ENCODE data around the gene PTPRF.

The PTPRF gene

GRCh38 chr1:43577655-43578542 is 47.2 kb downstream of the PTPRF start:
- no peak for DNase-seq (ENCODE audit: low read depth in 2 of 2)

GRCh38 chr1:43580039-43580438 is 49.4 kb downstream of the PTPRF start:
- DNase-seq (ENCODE audit: low read depth in 2 of 2) = no peak

GRCh38 chr1:43582162-43582566 is 51.5 kb downstream of the PTPRF start:
- no peak for DNase-seq (ENCODE audit: low read depth in 2 of 2)

DNA sequence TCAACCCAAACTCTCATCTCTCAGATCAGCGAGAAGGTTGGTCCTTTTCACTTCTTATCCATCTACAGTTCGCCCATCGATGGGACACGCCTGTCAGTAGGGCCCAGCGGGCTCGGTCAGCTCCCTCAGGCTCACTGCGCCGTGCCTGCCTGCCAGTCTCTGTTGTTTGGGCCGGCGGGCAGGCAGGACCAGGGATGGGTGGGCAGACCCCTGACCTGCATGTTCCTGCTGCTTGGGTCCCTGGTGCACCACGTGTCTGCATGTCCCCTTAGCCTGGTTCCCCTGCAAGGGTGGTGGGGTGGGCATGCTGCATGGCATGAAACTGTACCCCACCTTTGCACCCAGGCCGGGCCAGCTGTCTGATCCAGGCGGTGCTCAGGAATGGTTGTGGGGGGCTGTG is 52.4 kb downstream of the PTPRF start:
- DNase-seq (ENCODE audit: low read depth in 2 of 2) = no peak

DNA sequence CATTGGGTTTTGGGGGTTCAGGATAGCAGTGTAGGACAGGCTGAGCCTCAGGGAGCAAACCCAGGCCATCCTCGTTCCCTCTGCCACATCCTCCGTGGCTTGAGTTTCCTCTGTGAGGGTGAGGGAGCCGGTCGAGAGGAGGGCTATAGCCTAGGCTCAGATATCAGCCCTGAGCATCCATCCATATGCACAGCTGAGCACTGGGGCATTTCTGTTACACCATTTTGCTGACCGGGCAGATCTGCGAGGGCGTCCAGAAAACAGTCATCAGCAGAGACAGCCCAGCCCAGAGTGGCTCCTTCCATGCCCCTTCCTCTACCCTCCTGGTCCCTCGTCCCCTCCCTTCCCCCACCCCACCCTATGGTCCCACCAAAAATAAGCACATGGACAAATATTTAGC is 53.5 kb downstream of the PTPRF start:
- DNase-seq (ENCODE audit: low read depth in 2 of 2) = no peak

- no peak for DNase-seq (ENCODE audit: low read depth in 2 of 2)
These were observed 54.9 kb downstream of the PTPRF start for GRCh38 chr1:43585557-43585956.

- DNase-seq (ENCODE audit: low read depth in 2 of 2) = no peak
These were observed 55.6 kb downstream of the PTPRF start for GRCh38 chr1:43586136-43586731.

- DNase-seq (ENCODE audit: low read depth in 2 of 2) = no peak
These were observed 56.3 kb downstream of the PTPRF start for GRCh38 chr1:43587001-43587400.

DNA sequence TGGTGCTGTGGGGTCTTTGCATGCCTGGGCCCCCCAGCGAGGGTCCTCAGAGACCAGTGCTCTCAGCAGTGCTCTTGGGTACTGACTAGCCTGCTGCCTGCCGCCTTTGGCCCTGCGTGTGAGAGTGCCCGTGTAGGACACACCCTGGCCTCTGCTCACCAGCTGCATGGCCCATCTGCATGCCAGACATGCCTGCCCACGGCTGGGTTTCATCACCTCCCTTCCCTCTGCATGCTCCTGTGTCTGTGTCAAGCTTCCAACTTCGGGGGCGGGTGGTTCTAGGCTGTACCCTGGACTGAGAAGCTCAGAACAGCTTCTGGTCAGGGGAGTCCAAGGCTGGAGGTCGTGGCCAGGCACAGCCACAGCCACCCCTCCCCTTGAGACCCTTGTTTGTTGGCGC is 56.9 kb downstream of the PTPRF start:
- no peak for DNase-seq (ENCODE audit: low read depth in 2 of 2)

DNA sequence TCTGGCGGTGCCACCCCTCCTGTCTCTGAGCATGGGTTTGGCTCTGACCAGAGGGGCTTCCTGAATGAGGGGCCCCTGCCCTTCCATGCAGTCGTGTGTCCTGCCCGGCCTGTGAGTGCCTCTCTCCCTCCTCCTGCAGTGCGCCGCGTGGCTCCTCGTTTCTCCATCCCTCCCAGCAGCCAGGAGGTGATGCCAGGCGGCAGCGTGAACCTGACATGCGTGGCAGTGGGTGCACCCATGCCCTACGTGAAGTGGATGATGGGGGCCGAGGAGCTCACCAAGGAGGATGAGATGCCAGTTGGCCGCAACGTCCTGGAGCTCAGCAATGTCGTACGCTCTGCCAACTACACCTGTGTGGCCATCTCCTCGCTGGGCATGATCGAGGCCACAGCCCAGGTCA is 57.9 kb downstream of the PTPRF start:
- DNase-seq (ENCODE audit: low read depth in 2 of 2) = no peak

- no peak for DNase-seq (ENCODE audit: low read depth in 2 of 2)
These were observed 59.8 kb downstream of the PTPRF start for GRCh38 chr1:43590388-43590925.

DNA sequence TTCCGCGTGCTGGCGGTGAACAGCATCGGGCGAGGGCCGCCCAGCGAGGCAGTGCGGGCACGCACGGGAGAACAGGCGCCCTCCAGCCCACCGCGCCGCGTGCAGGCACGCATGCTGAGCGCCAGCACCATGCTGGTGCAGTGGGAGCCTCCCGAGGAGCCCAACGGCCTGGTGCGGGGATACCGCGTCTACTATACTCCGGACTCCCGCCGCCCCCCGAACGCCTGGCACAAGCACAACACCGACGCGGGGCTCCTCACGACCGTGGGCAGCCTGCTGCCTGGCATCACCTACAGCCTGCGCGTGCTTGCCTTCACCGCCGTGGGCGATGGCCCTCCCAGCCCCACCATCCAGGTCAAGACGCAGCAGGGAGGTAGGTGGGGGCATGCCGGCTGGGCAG is 60.5 kb downstream of the PTPRF start:
- DNase-seq (ENCODE audit: low read depth in 2 of 2) = no peak

DNA sequence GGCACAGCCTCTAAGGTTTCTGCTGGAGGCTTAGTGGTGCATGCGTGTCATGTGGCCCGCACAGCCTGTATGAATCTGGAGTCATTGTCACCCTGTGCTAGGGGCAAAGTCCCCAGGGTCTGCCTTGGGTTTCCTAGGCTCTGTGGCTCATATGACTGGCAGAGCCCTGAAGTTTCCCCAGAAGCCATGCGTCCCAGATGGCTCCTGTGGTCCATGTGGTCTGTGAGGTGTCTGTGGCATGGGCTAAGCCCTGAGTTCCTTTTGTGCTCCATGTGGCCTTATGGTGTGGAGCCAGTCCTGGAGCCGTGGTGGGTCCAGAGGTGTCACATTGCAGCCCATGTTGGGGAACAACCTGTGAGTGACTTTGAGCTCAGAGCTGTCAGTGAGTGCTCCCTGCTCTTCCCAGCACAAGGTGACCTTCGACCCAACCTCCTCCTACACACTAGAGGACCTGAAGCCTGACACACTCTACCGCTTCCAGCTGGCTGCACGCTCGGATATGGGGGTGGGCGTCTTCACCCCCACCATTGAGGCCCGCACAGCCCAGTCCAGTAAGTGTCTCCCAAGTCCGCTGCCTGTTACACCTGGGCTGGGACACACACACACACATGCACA is 61.5 kb downstream of the PTPRF start:
- no peak for DNase-seq (ENCODE audit: low read depth in 2 of 2)

DNA sequence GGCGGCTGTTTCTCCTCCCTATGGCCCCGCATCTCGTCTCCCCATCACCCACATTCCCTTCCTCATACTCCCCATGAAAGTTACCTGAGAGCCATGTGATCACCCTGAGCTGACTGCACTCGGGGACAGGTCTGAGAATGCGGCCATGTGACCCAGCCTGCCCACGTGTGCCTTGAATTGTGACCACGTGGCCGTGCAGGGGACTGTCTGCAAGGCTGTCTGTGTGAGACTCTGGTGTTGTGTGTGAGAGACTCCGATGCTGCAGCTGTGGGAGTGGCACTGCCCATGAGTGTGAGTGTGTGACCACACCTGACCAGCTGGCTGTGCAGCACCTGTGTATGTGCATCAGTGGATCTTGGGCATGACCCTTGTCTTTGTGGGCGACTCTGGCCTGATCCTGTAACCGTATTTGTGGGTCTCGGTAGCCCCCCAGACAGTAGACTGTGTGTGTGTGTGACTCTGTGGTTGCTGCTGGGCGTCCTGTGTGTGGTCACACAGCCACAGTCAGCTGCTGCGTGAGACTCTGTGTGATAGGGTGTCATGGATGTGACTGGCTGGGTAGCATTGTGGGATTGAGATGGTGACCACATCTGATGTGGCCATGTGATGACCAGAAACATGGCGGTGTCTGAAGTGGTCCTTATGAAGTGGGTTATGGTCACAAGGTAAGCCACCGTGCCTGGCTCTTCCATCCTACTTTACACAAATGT is 62.4 kb downstream of the PTPRF start:
- DNase-seq (ENCODE audit: low read depth in 2 of 2) = no peak

DNA sequence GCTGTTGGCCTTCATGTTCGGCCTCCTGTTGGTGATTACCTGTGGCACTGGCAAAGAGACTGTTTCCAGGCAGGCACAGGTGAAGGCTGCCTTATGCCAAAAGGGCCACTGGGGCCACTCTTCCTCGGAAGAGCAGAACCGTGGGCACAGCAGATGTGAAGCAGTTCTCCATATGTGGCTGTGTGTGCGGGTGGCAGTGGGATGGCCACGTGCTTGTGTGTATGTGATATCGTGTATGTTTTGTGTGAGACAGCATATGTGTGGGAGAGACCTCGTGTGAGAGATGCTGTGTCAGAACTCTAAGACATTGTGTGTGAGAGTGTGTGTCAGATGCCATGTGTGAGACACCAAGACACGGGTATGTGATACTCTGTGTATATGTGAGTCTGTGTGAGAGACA is 65.9 kb downstream of the PTPRF start:
- no peak for DNase-seq (ENCODE audit: low read depth in 2 of 2)

GRCh38 chr1:43597028-43597427 is 66.3 kb downstream of the PTPRF start:
- DNase-seq (ENCODE audit: low read depth in 2 of 2) = no peak

GRCh38 chr1:43597721-43598120 is 67.0 kb downstream of the PTPRF start:
- no peak for DNase-seq (ENCODE audit: low read depth in 2 of 2)

GRCh38 chr1:43598622-43599021 is 67.9 kb downstream of the PTPRF start:
- no peak for DNase-seq (ENCODE audit: low read depth in 2 of 2)

DNA sequence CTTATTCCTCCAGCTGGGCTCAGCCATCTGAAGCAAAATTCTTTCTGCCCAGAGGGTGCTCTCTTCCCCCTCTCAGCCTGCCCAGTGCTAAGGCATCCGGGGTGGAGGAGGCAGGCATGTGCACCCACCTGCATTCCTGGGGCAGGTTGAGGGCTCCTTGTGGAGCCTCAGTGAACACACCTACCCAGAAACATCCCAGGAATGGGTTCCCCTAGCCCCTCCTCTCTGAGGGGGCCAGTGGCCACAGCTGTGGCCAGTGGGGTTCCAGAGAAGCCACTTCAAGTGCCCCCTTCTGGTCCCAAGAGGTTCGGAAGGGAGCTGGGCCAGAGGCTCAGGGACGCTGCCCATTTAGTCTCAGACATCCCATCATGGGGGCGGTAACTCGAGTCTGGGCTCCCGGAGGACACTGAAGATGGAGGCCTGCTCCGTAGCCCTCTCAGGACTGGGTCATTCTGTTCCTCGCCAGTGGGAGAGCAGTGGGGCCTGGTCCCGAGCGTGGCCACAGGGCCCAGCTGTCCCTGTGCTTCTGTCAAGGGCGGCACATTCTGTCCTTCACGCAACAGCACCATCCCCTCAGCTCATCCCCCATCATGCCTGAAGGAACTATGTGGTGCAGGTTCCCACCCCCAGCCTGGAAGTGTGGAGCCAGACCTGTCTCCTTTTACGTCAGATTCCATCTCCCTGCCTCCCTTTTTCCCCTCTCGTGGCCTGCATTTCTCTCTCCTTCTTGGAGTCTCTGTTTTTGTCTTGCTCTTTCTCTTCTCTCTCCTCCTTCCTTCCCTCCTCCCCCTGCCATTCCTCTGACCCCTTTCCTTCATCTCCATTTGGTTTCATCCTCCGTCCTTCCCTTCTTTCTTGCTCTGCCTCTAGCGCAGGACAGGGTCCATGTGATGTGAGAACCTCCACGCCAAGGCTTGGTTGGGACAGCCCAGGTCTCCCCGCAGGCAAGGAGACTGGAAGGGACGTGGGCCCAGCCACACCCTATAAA is 69.6 kb downstream of the PTPRF start:
- no peak for DNase-seq (ENCODE audit: low read depth in 2 of 2)

DNA sequence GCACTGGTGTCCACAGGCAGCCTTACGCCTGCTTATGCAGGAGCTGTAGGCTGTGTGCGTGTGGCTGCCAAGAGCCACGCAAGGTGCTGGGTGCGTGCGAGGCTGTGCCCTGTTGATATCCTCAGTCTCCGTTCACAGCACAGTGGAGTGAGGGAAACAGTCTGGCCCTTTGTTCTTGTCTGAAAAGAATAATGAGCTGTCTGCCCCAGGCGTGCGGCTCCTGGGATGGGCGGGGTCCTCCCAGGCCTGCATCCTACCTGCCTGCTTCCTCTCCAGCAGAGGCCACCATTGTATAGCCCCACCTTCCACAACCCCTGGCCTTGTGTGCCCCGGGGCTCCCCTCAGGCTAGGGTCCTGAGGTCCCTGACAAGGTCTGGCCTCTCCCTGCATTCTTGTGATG is 72.3 kb downstream of the PTPRF start:
- DNase-seq (ENCODE audit: low read depth in 2 of 2) = no peak

GRCh38 chr1:43604192-43604591 is 73.5 kb downstream of the PTPRF start:
- DNase-seq (ENCODE audit: low read depth in 2 of 2) = no peak

Data from stimulated activated CD8-positive, alpha-beta memory T cell treated with anti-CD3 and anti-CD28 coated beads, Interleukin-7, amount 100 ng/mL, for 1 hour (primary cell).